Measurements from ENCODE around the gene PON1. TPM values are rescaled to one million over a fixed set of nuclear protein-coding genes. Genes with fewer than 3 reads are reported as not detected.
A peak's percentile ranks its signal among the peaks of the same experiment; 100 is the strongest.

Gene PON1
- total RNA-seq, 1 experiment from 2014 or later = 0.75 TPM

GRCh38 chr7:95317966-95318365 is 6.4 kb downstream of the PON1 start:
- no peak for DNase-seq (ENCODE audit: low read depth)

GRCh38 chr7:95317546-95317945 is 6.8 kb downstream of the PON1 start:
- no peak for DNase-seq (ENCODE audit: low read depth)

- DNase-seq (ENCODE audit: low read depth) = no peak
Observed at GRCh38 chr7:95316588-95316987, 7.7 kb downstream of the PON1 start.

- DNase-seq (ENCODE audit: low read depth) = no peak
Observed at GRCh38 chr7:95312561-95312960, 11.8 kb downstream of the PON1 start.

GRCh38 chr7:95311389-95311788 is 12.9 kb downstream of the PON1 start:
- no peak for DNase-seq (ENCODE audit: low read depth)

GRCh38 chr7:95309951-95310350 is 14.4 kb downstream of the PON1 start:
- no peak for DNase-seq (ENCODE audit: low read depth)

- DNase-seq (ENCODE audit: low read depth) = no peak
Observed at GRCh38 chr7:95304990-95305389, 19.3 kb downstream of the PON1 start.

GRCh38 chr7:95303013-95303905 is 21.1 kb downstream of the PON1 start:
- DNase-seq (ENCODE audit: low read depth) = peak; percentile 79

- no peak for DNase-seq (ENCODE audit: low read depth)
Observed at GRCh38 chr7:95298091-95298490, 26.2 kb downstream of the PON1 start.

GRCh38 chr7:95297041-95297440 is 27.3 kb downstream of the PON1 start:
- no peak for DNase-seq (ENCODE audit: low read depth)

GRCh38 chr7:95296456-95296855 is 27.9 kb downstream of the PON1 start:
- DNase-seq (ENCODE audit: low read depth) = no peak

GRCh38 chr7:95295397-95295796 is 28.9 kb downstream of the PON1 start:
- no peak for DNase-seq (ENCODE audit: low read depth)

- no peak for DNase-seq (ENCODE audit: low read depth)
Observed at GRCh38 chr7:95290166-95290830, 34.0 kb downstream of the PON1 start.

- DNase-seq (ENCODE audit: low read depth) = no peak
Observed at GRCh38 chr7:95286096-95286495, 38.2 kb downstream of the PON1 start.

GRCh38 chr7:95279417-95279816 is 44.9 kb downstream of the PON1 start:
- no peak for DNase-seq (ENCODE audit: low read depth)

GRCh38 chr7:95276114-95276513 is 48.2 kb downstream of the PON1 start:
- no peak for DNase-seq (ENCODE audit: low read depth)

GRCh38 chr7:95269640-95270039 is 54.7 kb downstream of the PON1 start:
- DNase-seq (ENCODE audit: low read depth) = no peak

GRCh38 chr7:95267754-95268153 is 56.6 kb downstream of the PON1 start:
- DNase-seq (ENCODE audit: low read depth) = no peak

- no peak for DNase-seq (ENCODE audit: low read depth)
Observed at GRCh38 chr7:95265634-95266033, 58.7 kb downstream of the PON1 start.

- peak; percentile 91 for DNase-seq (ENCODE audit: low read depth)
Observed at GRCh38 chr7:95264363-95264891, 59.9 kb downstream of the PON1 start.

- DNase-seq (ENCODE audit: low read depth) = peak; percentile 20
Observed at GRCh38 chr7:95263785-95264362, 60.5 kb downstream of the PON1 start.

GRCh38 chr7:95262875-95263274 is 61.5 kb downstream of the PON1 start:
- no peak for DNase-seq (ENCODE audit: low read depth)

Measured in LHCN-M2 (cell line).